Hematopoietic multipotent progenitor cell treated with erythropoietin and hydrocortisone succinate and interleukin-3 and kit ligand, for 4 days (in vitro differentiated cells): ENCODE results near the gene OR9A2.
"Not testable (repeated sequence)": the region's sequence is repeated elsewhere in the genome, so short reads cannot be mapped to it uniquely, and the experiment has no call there.

Experiments
- DNase-seq: peaks from one replicate; pipeline ENCODE4 v3.0.0-alpha.2; 2015

OR9A2 gene

GRCh38 chr7:143016996-143017395, 9.9 kb downstream of the OR9A2 start:
- no peak for DNase-seq

- DNase-seq: no peak
Observed at GRCh38 chr7:143015926-143016490, 10.9 kb downstream of the OR9A2 start.

GRCh38 chr7:143015084-143015483, 11.8 kb downstream of the OR9A2 start:
- no peak for DNase-seq

- no peak for DNase-seq
Observed at GRCh38 chr7:143013893-143014292, 13.0 kb downstream of the OR9A2 start.

- DNase-seq: no peak
Observed at GRCh38 chr7:143013473-143013872, 13.5 kb downstream of the OR9A2 start.

- DNase-seq: no peak
Observed at GRCh38 chr7:143012409-143012808, 14.5 kb downstream of the OR9A2 start.

- no peak for DNase-seq
Observed at GRCh38 chr7:143012001-143012400, 14.9 kb downstream of the OR9A2 start.

GRCh38 chr7:143008007-143008901, 18.7 kb downstream of the OR9A2 start:
- DNase-seq: peak; percentile 88

- no peak for DNase-seq
Observed at GRCh38 chr7:143005632-143006260, 21.2 kb downstream of the OR9A2 start.

GRCh38 chr7:143003393-143004051, 23.4 kb downstream of the OR9A2 start:
- DNase-seq: peak; percentile 83

GRCh38 chr7:143002898-143003297, 24.0 kb downstream of the OR9A2 start:
- DNase-seq: peak; percentile 7

GRCh38 chr7:143002106-143002505, 24.8 kb downstream of the OR9A2 start:
- peak; percentile 78 for DNase-seq

GRCh38 chr7:143000648-143001047, 26.3 kb downstream of the OR9A2 start:
- DNase-seq: no peak

GRCh38 chr7:142999793-143000192, 27.1 kb downstream of the OR9A2 start:
- DNase-seq: no peak

GRCh38 chr7:142998966-142999365, 28.0 kb downstream of the OR9A2 start:
- no peak for DNase-seq

GRCh38 chr7:142997456-142997989, 29.4 kb downstream of the OR9A2 start:
- DNase-seq: peak; percentile 71

GRCh38 chr7:142992427-142992826, 34.5 kb downstream of the OR9A2 start:
- DNase-seq: no peak

- DNase-seq: no peak
Observed at GRCh38 chr7:142984297-142984696, 42.6 kb downstream of the OR9A2 start.

GRCh38 chr7:142983825-142984224, 43.1 kb downstream of the OR9A2 start:
- no peak for DNase-seq

GRCh38 chr7:142978402-142978801, 48.5 kb downstream of the OR9A2 start:
- not testable (repeated sequence) for DNase-seq
